GM18505 (cell line): ENCODE data around the gene FYTTD1.

Source experiments
- ATAC-seq: cut with Tn5 transposase; IDR thresholded peaks from one replicate; pipeline ENCODE4 v1.9.1; 2021; ENCODE audit not compliant: unreplicated experiment
- POLR2A ChIP-seq: IDR thresholded peaks from 4 replicates; pipeline ENCODE4 v1.6.1; 2011; ENCODE audit warnings: borderline replicate concordance; ENCODE audit not compliant: insufficient read depth, insufficient read length; ENCODE audit errors: extremely low read depth

FYTTD1 gene

DNA sequence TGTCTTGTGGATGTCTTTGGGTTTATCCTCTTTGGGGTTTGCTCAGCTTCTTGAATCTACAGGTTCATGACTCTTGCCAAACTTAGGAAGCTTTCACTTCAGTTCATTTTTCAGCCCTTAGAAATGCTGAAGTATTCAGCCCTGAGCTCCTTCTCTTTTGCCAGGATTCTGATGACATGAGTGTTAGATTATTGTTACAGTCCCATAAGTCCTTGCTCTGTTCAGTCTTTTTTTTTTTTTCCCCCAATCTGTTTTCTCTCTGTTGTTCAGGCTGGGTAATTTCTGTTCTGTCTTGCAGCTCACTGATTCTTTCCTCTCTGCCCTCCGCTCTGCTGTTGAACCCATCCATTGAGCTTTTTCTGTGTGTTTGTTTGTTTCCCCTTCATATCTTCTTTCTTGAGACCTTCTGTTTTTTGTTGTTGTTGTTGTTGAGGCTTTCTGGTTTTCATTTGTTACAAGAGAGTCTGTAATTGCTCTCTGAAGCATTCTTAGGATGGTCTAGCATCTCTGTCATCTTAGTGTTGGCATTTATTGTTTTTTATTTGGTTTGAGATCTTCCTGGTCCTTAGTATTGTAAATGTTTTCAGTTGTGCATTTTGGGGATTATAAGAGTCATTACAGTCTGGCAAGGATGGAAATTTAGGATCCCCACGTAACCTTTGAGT lies 59.8 kb downstream of the FYTTD1 start:
- ATAC-seq = no peak

GRCh38 chr3:197810901-197811300 lies 61.2 kb downstream of the FYTTD1 start:
- ATAC-seq = no peak

More for the DNA sequence above, 59.8 kb downstream of the FYTTD1 start:
- TF ChIP-seq POLR2A = no peak

DNA sequence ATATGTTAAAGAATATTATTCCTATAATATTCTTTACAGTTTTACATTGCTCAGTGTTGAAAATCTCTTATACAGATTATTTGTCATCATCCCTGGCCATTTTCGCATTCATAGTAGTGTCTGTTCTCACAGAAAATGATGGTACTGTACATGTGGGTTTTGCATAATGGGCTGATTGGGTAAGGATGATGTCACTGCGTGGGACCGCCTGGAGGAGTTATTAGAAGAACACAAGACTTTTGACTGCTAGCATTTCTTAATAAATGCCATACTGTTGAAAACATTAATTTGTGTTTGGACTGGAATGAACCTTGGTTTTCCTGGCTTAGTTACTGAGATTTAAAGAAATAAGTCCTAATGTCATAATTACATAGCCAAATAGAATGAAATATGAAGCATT lies 61.7 kb downstream of the FYTTD1 start:
- no peak for TF ChIP-seq POLR2A
- no peak for ATAC-seq

More at GRCh38 chr3:197810901-197811300, 61.2 kb downstream of the FYTTD1 start:
- no peak for TF ChIP-seq POLR2A

DNA sequence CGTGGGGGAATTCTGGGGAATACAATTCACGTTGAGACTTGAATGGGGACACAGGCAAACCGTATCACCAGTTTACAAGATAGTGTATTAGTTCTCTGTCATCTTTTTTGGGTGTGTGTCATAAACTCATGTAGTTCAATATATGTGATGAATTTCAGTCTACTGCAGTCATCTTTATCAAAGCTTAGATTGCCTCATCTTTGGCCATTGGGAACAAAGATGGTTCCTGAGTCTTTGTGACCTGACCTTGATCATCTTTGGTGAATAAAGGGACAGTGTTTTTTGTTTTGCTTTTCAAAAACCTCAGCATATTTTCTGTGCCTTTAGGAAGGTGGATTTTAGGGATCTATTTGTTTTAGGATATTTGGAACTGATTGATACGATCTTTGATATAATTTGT lies 64.7 kb downstream of the FYTTD1 start:
- TF ChIP-seq POLR2A = no peak
- ATAC-seq = no peak

DNA sequence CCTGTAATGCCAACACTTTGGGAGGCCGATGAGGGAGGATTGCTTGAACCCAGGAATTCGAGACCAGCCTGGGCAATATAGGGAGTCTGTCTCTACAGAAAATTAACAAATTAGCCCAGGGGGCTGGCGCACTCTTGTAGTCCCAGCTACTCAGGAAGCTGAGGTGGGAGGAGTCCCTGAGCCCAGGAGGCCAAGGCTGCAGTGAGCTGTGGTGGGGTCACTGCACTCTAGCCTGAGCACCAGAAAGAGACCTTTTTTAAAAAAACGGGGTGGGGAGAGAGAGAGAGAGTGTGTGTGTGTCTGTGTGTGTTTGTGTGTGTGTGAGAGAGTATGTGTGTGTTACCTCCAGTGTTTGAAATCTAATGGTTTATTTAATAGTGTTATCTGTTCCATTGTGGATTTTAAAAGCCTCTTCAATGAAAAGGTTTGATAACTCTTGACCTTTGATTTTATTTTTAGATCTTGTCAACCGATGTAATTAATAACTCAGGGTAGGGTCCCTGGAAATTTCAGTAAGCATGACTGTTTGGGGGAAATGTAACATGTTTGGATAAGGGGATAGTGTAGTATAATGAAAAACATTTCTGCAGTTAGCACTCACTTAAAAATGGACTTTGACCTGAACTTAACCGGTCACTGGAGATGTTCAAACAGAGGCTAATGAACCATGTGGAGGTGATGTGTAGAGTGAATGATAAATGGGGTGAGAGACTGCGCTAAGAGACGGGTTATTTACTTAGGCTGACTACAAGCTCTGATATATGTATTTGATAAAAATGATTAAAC lies 71.1 kb downstream of the FYTTD1 start:
- no peak for TF ChIP-seq POLR2A
- ATAC-seq = no peak

DNA sequence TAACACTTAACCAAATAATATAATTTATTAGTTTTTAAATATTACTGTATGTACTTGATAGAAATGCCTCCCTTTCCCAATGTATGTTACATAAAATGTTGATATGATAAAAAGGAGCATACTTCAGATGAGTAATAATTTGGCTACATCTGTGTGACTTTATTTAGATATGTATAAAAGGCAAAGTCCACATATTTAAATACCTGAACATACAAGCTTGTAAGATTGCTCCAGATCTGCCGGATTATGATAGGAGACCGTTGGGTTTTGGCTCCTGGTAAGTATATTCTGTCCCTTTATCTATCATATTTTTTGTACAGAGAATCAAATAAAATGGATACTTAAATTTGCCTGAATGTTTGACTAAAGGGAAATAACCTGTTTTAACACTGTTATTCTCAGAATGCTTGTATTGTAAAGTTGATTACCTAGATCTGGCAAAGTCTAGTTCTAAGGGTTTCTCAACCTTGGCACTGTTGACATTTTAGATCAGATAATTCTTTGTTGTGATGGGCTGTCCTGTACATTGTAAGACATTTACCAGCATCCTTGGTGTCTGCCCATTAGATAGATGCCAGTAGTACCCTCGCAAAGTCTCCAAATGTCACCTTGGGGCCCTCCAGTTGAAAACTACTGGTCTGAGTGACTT lies 79.8 kb downstream of the FYTTD1 start:
- TF ChIP-seq POLR2A = no peak
- ATAC-seq = no peak

GRCh38 chr3:197830308-197830966 lies 80.8 kb downstream of the FYTTD1 start:
- no peak for TF ChIP-seq POLR2A
- ATAC-seq = no peak

DNA sequence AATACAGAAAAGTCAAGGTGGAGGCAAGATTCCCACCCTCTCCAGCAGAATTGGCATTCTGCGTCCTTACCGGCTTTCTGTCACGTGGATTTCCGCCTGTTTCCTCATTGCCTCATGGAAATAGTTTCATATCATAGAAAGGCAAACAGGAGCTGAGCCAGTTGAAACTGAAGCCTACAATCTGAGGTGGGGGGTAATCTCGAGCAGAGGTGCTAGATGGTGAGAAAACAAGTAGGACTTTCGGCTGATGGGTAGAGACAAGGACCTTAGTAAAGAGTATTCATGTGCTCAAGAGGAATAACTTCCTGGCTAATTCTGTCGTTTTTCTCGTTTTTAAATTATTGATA lies 81.3 kb downstream of the FYTTD1 start:
- no peak for TF ChIP-seq POLR2A
- no peak for ATAC-seq

- TF ChIP-seq POLR2A = no peak
- no peak for ATAC-seq
Observed at GRCh38 chr3:197833930-197834715, 84.4 kb downstream of the FYTTD1 start.

DNA sequence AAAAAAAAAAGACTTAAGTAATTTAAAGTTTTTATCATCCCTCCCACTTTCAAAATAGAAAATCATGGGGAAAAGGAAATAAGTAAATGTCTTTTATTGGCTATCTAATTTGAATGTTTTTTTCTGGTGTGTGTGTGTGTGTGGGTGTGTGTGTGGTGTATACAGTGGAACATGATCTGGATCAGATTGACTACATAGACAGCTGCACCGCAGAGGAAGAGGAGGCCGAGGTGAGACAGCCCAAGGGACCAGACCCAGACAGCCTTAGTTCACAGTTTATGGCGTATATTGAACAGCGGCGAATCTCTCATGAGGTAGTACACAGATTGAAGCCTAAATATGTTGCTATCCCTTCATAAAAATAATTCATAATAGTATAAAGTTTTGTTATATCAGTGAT lies 85.8 kb downstream of the FYTTD1 start:
- ATAC-seq = no peak

GRCh38 chr3:197836244-197836643 lies 86.6 kb downstream of the FYTTD1 start:
- ATAC-seq = no peak
- no peak for TF ChIP-seq POLR2A

More for the DNA sequence above, 85.8 kb downstream of the FYTTD1 start:
- no peak for TF ChIP-seq POLR2A
